Measurements from ENCODE around the gene SNX3.

SNX3 gene

DNA sequence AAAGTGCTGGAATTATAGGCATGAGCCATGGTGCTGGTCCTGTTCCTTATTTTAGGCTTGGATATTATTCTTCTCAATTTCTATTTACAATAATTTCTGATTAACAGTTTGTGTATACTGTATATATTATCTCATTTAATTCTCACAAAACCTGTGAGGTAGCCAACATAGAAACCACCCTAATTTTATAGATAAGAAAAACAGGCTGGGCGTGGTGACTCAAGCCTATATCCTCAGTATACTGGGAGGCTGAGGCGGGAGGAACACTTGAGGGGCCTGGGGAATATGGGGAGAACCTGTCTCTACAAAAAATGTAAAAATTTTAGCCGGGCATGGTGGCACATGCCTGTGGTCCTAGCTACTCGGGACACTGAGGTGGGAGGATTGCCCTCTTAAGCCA is 30.3 kb upstream of the SNX3 start:
- H3K9me2 ChIP-seq (ENCODE audit: low read depth, low read length) = no peaks in the 10 kb centered on the region
- H3K27ac ChIP-seq (ENCODE audit: low read depth, low read length, poor library complexity, severe bottlenecking) = no peak overlapping the region
- H3K4me2 ChIP-seq (ENCODE audit: low read length) = no peak overlapping the region
- H3K36me3 ChIP-seq (ENCODE audit: insufficient read depth, low read length) = no peaks in the 10 kb centered on the region
- no peaks in the 10 kb centered on the region for H3K9me3 ChIP-seq (ENCODE audit: low read length)
- no peak for TF ChIP-seq EZH2 (IDR thresholded peaks at IDR 0.05; ENCODE audit: borderline replicate concordance, low read length)
- no peak overlapping the region for H2AFZ ChIP-seq (ENCODE audit: low read length)
- no peak overlapping the region for H3K9ac ChIP-seq (ENCODE audit: low read length)
- 0 out of 2 replicates have a peak, but pooled peaks cover 7% of the 10 kb centered on the region for H3K79me2 ChIP-seq (ENCODE audit: insufficient read depth, low read length)
- no peaks in the 10 kb centered on the region for H4K20me1 ChIP-seq (ENCODE audit: insufficient read depth, low read length)
- peaks cover 4% of the 10 kb centered on the region; the same call in 1 of the 2 replicates for H3F3A ChIP-seq (ENCODE audit: insufficient read depth, low read length)
- H3K27me3 ChIP-seq (ENCODE audit: insufficient read depth, low read length) = no peaks in the 10 kb centered on the region
- H3K4me3 ChIP-seq (ENCODE audit: low read depth, low read length, poor library complexity, severe bottlenecking) = no peak overlapping the region
- peaks cover 15% of the 10 kb centered on the region for H3K4me1 ChIP-seq (ENCODE audit: insufficient read depth, low read length, severe bottlenecking)

DNA sequence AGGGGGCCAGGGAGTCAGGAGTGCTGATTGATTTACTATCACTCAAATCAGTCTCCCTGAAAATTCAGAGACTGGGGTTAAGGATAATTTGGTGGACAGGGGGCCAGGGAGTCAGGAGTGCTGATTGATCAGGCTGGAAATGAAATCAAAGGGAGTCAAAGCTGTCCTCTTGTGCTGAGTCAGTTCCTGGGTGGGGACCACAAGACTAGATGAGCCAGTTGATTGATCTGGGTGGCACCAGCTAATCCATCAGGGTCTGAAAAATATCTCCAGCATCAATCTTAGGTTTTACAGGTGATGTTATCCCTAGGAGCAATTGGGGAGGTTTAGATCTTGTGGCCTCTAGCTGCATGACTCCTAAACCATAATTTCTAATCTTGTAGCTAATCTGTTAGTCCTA is 27.9 kb upstream of the SNX3 start:
- no peaks in the 10 kb centered on the region for H3K4me1 ChIP-seq (ENCODE audit: insufficient read depth, low read length, severe bottlenecking)
- H3K27ac ChIP-seq (ENCODE audit: low read depth, low read length, poor library complexity, severe bottlenecking) = no peak overlapping the region
- TF ChIP-seq, protein P1, sequence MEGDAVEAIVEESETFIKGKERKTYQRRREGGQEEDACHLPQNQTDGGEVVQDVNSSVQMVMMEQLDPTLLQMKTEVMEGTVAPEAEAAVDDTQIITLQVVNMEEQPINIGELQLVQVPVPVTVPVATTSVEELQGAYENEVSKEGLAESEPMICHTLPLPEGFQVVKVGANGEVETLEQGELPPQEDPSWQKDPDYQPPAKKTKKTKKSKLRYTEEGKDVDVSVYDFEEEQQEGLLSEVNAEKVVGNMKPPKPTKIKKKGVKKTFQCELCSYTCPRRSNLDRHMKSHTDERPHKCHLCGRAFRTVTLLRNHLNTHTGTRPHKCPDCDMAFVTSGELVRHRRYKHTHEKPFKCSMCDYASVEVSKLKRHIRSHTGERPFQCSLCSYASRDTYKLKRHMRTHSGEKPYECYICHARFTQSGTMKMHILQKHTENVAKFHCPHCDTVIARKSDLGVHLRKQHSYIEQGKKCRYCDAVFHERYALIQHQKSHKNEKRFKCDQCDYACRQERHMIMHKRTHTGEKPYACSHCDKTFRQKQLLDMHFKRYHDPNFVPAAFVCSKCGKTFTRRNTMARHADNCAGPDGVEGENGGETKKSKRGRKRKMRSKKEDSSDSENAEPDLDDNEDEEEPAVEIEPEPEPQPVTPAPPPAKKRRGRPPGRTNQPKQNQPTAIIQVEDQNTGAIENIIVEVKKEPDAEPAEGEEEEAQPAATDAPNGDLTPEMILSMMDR (IDR thresholded peaks at IDR 0.05; ENCODE audit: low read length) = no peak
- no peak for TF ChIP-seq EZH2 (IDR thresholded peaks at IDR 0.05; ENCODE audit: borderline replicate concordance, low read length)
- 0 out of 2 replicates have a peak, but pooled peaks cover 4% of the 10 kb centered on the region for H3F3A ChIP-seq (ENCODE audit: insufficient read depth, low read length)
- no peaks in the 10 kb centered on the region for H4K20me1 ChIP-seq (ENCODE audit: insufficient read depth, low read length)
- H3K9me2 ChIP-seq (ENCODE audit: low read depth, low read length) = no peaks in the 10 kb centered on the region
- no peaks in the 10 kb centered on the region for H3K79me2 ChIP-seq (ENCODE audit: insufficient read depth, low read length)
- H3K27me3 ChIP-seq (ENCODE audit: insufficient read depth, low read length) = no peaks in the 10 kb centered on the region
- no peak overlapping the region for H3K4me2 ChIP-seq (ENCODE audit: low read length)
- H3K9me3 ChIP-seq (ENCODE audit: low read length) = no peaks in the 10 kb centered on the region
- no peak overlapping the region for H3K9ac ChIP-seq (ENCODE audit: low read length)
- H3K36me3 ChIP-seq (ENCODE audit: insufficient read depth, low read length) = no peaks in the 10 kb centered on the region
- no peak overlapping the region for H2AFZ ChIP-seq (ENCODE audit: low read length)
- no peak overlapping the region for H3K4me3 ChIP-seq (ENCODE audit: low read depth, low read length, poor library complexity, severe bottlenecking)

DNA sequence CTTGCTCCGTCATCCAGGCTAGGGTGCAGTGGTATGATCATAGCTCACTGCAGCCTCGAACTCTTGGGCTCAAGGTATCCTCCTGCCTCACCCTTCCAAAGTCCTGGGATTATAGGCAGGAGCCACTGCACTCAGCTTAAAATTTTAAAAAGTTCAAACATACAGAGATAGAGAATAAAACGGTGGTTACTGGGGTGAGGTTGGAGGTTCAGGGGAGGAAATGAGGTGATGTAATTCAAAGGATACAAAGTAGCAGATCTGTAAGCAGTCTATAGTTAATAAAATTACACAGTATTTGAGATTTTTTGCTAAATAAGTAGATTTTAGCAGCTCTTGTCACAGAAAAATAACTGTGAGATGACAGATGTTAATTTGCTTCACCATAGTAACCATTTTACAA is 26.5 kb upstream of the SNX3 start:
- Histone ChIP-seq H3K79me2 (ENCODE audit: insufficient read depth, low read length) (no peaks in the 10 kb centered on the region), H3K4me3 (ENCODE audit: low read depth, low read length, poor library complexity, severe bottlenecking) (no peak overlapping the region), H3K4me2 (ENCODE audit: low read length) (no peak overlapping the region), H3K27me3 (ENCODE audit: insufficient read depth, low read length) (no peaks in the 10 kb centered on the region), H2AFZ (ENCODE audit: low read length) (no peak overlapping the region), H3K36me3 (ENCODE audit: insufficient read depth, low read length) (no peaks in the 10 kb centered on the region), H3K9ac (ENCODE audit: low read length) (no peak overlapping the region), H3K4me1 (ENCODE audit: insufficient read depth, low read length, severe bottlenecking) (no peaks in the 10 kb centered on the region), H3K9me2 (ENCODE audit: low read depth, low read length) (no peaks in the 10 kb centered on the region), H3K9me3 (ENCODE audit: low read length) (no peaks in the 10 kb centered on the region), H4K20me1 (ENCODE audit: insufficient read depth, low read length) (no peaks in the 10 kb centered on the region), H3F3A (ENCODE audit: insufficient read depth, low read length) (0 out of 2 replicates have a peak, but pooled peaks cover 2% of the 10 kb centered on the region), H3K27ac (ENCODE audit: low read depth, low read length, poor library complexity, severe bottlenecking) (no peak overlapping the region)
- TF ChIP-seq, protein P1 (IDR thresholded peaks at IDR 0.05; ENCODE audit: low read length) = no peak
- no peak for TF ChIP-seq EZH2 (IDR thresholded peaks at IDR 0.05; ENCODE audit: borderline replicate concordance, low read length)

DNA sequence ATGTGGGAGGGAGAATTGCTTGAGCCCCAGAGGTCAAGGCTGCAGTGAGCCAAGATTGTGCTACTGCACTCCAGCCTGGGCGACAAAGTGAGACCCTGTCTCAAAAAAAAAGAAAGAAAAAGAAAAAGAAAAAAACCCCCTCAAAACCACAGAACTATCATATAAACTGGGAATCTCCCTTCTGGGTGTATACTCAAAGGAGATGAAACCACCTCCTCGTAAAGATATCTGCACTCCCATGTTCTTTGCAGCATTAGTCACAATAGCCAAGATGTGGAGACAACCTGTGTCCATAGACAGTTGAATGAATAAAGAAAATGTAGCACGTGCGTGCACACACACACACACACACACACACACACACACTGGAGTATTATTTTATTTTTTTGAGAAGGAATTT is 25.5 kb upstream of the SNX3 start:
- Histone ChIP-seq H3K36me3 (ENCODE audit: insufficient read depth, low read length) (no peaks in the 10 kb centered on the region), H3K79me2 (ENCODE audit: insufficient read depth, low read length) (no peaks in the 10 kb centered on the region), H3F3A (ENCODE audit: insufficient read depth, low read length) (no peaks in the 10 kb centered on the region), H3K4me3 (ENCODE audit: low read depth, low read length, poor library complexity, severe bottlenecking) (no peak overlapping the region), H3K4me2 (ENCODE audit: low read length) (no peak overlapping the region), H3K9me2 (ENCODE audit: low read depth, low read length) (no peaks in the 10 kb centered on the region), H3K4me1 (ENCODE audit: insufficient read depth, low read length, severe bottlenecking) (no peaks in the 10 kb centered on the region), H3K27me3 (ENCODE audit: insufficient read depth, low read length) (no peaks in the 10 kb centered on the region), H3K9ac (ENCODE audit: low read length) (no peak overlapping the region), H4K20me1 (ENCODE audit: insufficient read depth, low read length) (no peaks in the 10 kb centered on the region), H3K27ac (ENCODE audit: low read depth, low read length, poor library complexity, severe bottlenecking) (no peak overlapping the region), H2AFZ (ENCODE audit: low read length) (no peak overlapping the region), H3K9me3 (ENCODE audit: low read length) (no peaks in the 10 kb centered on the region)
- TF ChIP-seq, protein P1 (IDR thresholded peaks at IDR 0.05; ENCODE audit: low read length) = no peak
- no peak for TF ChIP-seq EZH2 (IDR thresholded peaks at IDR 0.05; ENCODE audit: borderline replicate concordance, low read length)

Measured in OCI-LY1 (cell line).